22Rv1 (cell line): Measurements from ENCODE around the gene CPN2.

Experiments
- H3K27ac ChIP-seq: fragments of 450-650 bp; 2 replicates; pipeline ENCODE4 v1.5.1; 2017
- ZFX ChIP-seq: fragments of 450-650 bp; IDR thresholded peaks from 2 replicates; pipeline ENCODE4 v1.6.1; 2017; ENCODE audit warnings: antibody characterized with exemption, borderline replicate concordance
- TF ChIP-seq, protein P1 (sequence below): fragments of 450-650 bp; IDR thresholded peaks from 2 replicates; pipeline ENCODE4 v1.5.1; 2017; ENCODE audit warnings: mild to moderate bottlenecking

CPN2 gene

DNA sequence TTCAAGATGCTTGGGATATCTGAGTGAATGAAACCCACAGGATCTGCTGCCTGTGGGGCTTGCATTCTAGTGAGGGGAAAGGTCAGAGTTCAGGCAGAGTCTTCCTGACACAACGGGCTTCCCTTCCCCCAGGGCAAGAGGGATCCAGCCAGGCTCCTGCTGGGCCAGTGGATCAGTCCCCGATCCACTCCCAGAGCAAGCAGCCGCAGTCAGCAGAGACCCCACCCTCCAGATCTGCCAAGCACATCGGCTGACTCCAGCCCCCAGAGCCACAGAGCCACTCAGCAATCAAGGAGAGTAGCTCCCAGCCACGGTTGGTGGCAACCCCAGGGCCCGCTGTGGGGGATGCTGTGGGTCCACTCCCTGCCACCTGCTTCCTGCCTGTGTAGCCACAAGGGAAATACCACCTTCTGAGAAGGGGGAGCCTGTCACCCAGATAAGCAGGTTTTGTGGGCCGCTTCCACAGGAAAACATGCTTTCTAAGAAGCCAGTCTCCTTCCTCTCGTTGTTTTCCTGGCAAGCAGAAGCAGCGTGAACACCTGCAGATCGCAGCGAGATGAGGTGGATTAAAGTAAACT, 44.9 kb downstream of the CPN2 start:
- H3K27ac ChIP-seq = no peak overlapping the region

DNA sequence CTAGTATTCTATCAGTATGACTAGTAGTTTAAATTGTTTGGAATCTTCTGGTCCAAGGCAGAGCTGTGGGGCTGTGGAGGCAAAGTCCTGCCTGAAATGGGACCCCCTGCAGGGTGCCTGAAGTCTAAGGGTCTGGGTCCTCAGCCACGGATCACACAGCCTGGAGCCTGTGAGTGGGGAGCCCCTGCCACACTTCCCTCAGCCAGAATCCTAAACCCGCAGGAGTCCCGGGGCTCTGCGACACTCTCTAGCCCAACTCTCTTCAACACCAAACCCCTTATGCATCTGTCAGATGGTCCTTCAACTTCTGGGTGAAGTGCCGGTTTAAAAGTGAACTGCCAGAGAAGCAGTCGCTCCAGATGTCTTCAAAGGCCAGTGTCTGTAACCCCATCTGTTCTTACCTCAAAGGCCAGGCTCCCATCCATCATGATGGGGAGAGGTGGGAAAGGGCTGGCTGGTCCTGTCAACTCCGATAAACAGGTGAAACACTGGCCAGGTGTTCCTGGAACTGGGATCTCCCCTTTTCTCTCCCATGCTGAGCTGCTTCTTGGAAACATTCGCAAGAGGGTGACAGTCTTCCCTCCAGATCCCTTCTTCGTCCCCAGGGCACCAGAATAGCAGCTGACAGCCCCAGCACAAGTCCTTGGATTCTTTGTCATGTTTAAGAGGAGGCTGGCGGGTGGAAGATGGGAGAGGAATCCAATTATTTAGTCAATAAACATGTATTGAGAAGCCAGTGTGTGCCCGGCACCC, 45.6 kb downstream of the CPN2 start:
- no peak overlapping the region for H3K27ac ChIP-seq

More for the DNA sequence above, 44.9 kb downstream of the CPN2 start:
- TF ChIP-seq ZFX = no peak
- TF ChIP-seq, protein P1, sequence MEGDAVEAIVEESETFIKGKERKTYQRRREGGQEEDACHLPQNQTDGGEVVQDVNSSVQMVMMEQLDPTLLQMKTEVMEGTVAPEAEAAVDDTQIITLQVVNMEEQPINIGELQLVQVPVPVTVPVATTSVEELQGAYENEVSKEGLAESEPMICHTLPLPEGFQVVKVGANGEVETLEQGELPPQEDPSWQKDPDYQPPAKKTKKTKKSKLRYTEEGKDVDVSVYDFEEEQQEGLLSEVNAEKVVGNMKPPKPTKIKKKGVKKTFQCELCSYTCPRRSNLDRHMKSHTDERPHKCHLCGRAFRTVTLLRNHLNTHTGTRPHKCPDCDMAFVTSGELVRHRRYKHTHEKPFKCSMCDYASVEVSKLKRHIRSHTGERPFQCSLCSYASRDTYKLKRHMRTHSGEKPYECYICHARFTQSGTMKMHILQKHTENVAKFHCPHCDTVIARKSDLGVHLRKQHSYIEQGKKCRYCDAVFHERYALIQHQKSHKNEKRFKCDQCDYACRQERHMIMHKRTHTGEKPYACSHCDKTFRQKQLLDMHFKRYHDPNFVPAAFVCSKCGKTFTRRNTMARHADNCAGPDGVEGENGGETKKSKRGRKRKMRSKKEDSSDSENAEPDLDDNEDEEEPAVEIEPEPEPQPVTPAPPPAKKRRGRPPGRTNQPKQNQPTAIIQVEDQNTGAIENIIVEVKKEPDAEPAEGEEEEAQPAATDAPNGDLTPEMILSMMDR = no peak

DNA sequence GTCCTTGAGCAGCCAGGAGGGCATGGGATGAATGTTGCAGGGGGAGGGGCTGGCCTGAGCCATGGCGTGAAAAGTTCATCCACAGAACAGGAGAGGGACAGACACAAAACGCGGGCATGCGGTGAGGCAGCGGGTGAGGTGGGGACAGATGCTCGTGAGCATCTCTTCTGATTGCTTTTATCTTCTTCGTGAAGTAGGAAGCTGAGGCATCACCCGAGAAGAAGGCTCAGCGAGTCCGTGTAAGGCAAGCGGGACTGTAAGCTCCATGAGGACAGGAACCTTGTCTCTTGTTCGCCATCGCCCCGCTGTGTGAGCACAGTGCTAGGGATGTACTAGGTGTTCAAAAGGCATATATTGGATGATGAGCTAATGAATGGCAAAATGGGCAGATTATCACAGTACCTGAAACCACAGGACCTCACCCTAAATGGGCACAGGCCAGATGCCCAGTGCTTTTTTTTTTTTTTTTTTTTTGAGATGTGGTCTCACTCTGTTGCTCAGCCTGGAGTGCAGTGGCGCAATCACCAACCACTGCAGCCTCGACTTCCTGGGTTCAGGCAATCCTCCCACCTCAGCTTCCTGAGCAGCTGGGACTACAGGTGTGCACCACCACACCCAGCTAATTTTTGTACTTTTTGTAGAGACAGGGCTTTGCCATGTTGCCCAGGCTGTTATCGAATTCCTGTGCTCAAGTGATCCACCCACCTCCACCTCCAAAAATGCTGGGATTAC, 46.8 kb downstream of the CPN2 start:
- TF ChIP-seq, protein P1 = no peak
- TF ChIP-seq ZFX = no peak
- H3K27ac ChIP-seq = no peak overlapping the region

More for the DNA sequence above, 45.6 kb downstream of the CPN2 start:
- TF ChIP-seq, protein P1 = no peak
- TF ChIP-seq ZFX = no peak

DNA sequence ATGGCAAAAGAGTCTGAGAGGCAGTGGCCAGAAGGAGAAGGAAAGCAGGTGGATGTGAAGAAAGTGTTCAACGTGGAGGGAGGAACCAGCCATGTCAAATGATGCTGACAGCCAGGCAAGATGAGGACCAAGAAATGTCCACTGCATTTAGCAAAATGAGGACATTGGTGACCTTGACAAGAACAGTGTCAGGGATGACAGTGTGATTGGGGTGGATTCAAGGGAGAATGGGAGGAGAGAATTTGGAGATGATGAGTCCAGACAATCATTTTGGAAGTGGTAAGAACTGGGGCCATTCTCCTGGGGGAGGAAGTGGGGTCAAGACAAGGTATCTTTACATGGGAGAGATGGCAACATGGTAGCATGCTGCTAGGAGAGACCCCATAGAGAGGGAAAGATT, 47.4 kb downstream of the CPN2 start:
- H3K27ac ChIP-seq = no peak overlapping the region
- TF ChIP-seq, protein P1 = no peak
- no peak for TF ChIP-seq ZFX

DNA sequence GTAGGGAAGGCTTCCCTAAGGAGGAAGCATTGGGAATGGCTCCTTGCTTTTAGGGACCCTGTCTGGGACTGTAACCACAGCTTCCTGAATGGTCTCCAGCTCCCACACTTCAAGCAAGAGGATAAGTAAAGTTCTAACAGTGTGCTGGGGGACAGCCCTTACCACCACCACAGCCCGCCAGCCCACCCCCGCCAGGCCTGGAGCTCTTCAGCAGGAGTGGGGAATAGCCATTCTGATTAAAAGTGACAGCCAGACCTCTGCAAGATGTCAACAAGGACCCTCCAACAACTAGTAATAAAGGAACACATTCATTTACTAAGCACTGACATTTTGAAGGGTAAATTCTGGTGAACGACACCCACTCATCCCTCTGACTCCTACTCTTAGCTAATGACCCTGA, 49.4 kb downstream of the CPN2 start:
- H3K27ac ChIP-seq = no peak overlapping the region
- no peak for TF ChIP-seq ZFX
- TF ChIP-seq, protein P1 = no peak

DNA sequence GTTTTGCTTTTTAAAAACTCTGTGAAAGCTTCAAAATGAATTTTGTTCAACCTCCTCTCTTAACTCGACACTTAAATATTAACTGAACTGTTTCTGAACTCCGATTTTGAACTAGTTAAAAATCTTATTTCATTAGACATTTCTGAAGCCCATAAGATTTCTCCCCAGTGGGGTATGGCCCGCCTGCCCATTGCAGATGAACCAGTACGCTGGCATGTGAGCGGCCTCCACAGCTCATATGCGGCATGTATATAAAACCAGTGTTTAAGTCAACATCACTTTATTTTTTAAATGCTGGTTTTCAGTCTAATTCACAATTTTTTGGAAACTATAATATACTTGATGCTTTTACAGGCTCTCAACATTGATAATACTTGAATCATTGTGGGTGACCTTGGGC, 50.2 kb downstream of the CPN2 start:
- no peak overlapping the region for H3K27ac ChIP-seq
- TF ChIP-seq, protein P1 = no peak
- TF ChIP-seq ZFX = no peak

DNA sequence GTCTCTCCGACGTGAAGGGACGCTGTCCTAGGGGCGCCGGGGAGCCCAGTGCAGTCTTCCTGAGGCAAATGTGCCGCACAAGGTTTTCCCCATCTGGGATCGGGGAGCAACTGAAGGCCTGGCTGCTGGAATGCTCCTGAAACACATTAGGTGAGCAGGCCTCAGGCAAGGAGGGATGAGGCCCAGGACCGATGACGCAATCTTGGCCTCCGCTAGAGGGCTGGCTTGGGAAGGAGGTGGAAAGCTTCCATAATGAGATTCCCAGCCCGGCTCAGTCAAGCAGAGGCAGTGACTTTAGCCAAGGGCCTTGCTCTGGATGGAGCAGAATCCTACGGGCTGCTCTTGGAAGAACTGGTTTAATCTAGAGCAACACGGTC, 50.8 kb downstream of the CPN2 start:
- TF ChIP-seq, protein P1 = no peak
- no peak overlapping the region for H3K27ac ChIP-seq
